Smooth muscle cell (in vitro differentiated cells): ENCODE results near the gene DIAPH1. TPM values are rescaled to one million over a fixed set of nuclear protein-coding genes. Genes with fewer than 3 reads are reported as not detected.

Experiments used
- DNase-seq: peaks from one replicate; lab custom pipeline; 2025; ENCODE audit not compliant: unreplicated experiment; lab: John Stamatoyannopoulos, UW
- H2AFZ ChIP-seq: fragments of 200-600 bp; sonication (generic); 2 replicates; pipeline ENCODE4 v1.6.0; 2016; ENCODE audit warnings: antibody characterized with exemption, low read depth, mild to moderate bottlenecking
- H3F3A ChIP-seq: fragments of 200-600 bp; sonication (generic); 2 replicates; pipeline ENCODE4 v1.6.0; 2017; ENCODE audit warnings: antibody characterized with exemption, low read depth
- H3K27ac ChIP-seq: fragments of 200-600 bp; sonication (generic); 2 replicates; pipeline ENCODE4 v1.5.1; 2016; ENCODE audit warnings: low read depth, mild to moderate bottlenecking
- H3K27me3 ChIP-seq: fragments of 200-600 bp; sonication (generic); 2 replicates; pipeline ENCODE4 v1.6.1; 2016; ENCODE audit warnings: low read depth, mild to moderate bottlenecking
- H3K36me3 ChIP-seq: fragments of 200-600 bp; sonication (generic); 2 replicates; pipeline ENCODE4 v1.5.1; 2016; ENCODE audit warnings: low read depth
- H3K4me1 ChIP-seq: fragments of 200-600 bp; sonication (generic); 2 replicates; pipeline ENCODE4 v1.5.1; 2016; ENCODE audit warnings: low read depth
- H3K4me2 ChIP-seq: fragments of 200-600 bp; sonication (generic); 2 replicates; pipeline ENCODE4 v1.6.0; 2016; ENCODE audit warnings: mild to moderate bottlenecking
- H3K4me3 ChIP-seq: fragments of 200-600 bp; sonication (generic); 2 replicates; pipeline ENCODE4 v1.5.1; 2016; ENCODE audit warnings: mild to moderate bottlenecking
- H3K79me2 ChIP-seq: fragments of 200-600 bp; sonication (generic); 2 replicates; pipeline ENCODE4 v1.6.0; 2016; ENCODE audit warnings: low read depth, mild to moderate bottlenecking
- H3K9ac ChIP-seq: fragments of 200-600 bp; sonication (generic); 2 replicates; pipeline ENCODE4 v1.6.0; 2016; ENCODE audit warnings: low read depth
- H3K9me3 ChIP-seq: fragments of 200-600 bp; sonication (generic); replicated peaks from 2 replicates; pipeline ENCODE4 v1.5.1; 2016; ENCODE audit warnings: low read depth
- H4K20me1 ChIP-seq: fragments of 200-600 bp; sonication (generic); 2 replicates; pipeline ENCODE4 v1.6.0; 2016; ENCODE audit warnings: low read depth
- WGBS: methylation state at CpG from one replicate; pipeline ENCODE4 v1.1.7; 2016; ENCODE audit warnings: low lambda C conversion rate; 5-methylcytosine and 5-hydroxymethylcytosine counted together
- polyA plus RNA-seq: library from polyadenylated mRNA; unstranded; fragments of >200 nt; fragmentation: Nextera tagmentation; extraction: Ambion mirVana; gene quantifications from 2 replicates; pipeline ENCODE4 v1.2.1, GENCODE V29; 2016
- total RNA-seq: library from RNA; depleted of rRNA; stranded (reverse); fragments of >200 nt; gene quantifications from 2 replicates; pipeline ENCODE4 v1.2.3, GENCODE V29; 2014
- TF ChIP-seq, protein P1 (sequence below): fragments of 200-600 bp; sonication (generic); IDR thresholded peaks from 2 replicates; pipeline ENCODE4 v1.5.1; 2017; ENCODE audit warnings: borderline replicate concordance, mild to moderate bottlenecking, antibody characterized with exemption; ENCODE audit not compliant: insufficient read depth, poor library complexity, severe bottlenecking

DIAPH1 gene
- total and polyA plus RNA-seq, 2 experiments from 2014 or later = 15.4 to 26.7 TPM

DNA sequence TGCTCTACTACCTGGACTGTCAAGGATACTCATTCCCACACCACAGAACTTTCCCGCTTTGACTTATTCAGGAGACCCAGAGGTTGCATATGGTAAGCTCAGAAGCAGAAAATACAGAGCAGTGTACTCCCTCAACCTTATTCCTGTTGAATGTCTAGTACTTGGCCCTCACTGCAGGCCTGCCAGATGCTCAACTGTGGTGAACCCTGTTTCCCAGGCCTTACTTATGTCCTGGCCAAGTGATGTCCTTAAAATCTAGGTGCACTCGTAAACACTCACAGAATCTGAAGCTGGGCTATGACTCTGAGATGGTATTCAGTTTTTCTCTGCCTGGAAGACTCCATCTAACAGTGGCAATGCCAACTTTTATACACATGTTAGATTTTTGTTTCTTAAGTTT, 21.0 kb downstream of the DIAPH1 start:
- Histone ChIP-seq H3K36me3 (no peaks in the 10 kb centered on the region), H3K79me2 (peaks cover 70% of the 10 kb centered on the region), H3K4me1 (no peaks in the 10 kb centered on the region), H3K4me2 (no peak overlapping the region), H3K27me3 (no peaks in the 10 kb centered on the region), H3F3A (no peaks in the 10 kb centered on the region), H3K4me3 (no peak overlapping the region), H3K9ac (no peak overlapping the region), H3K27ac (no peak overlapping the region), H3K9me3 (no peaks in the 10 kb centered on the region), H4K20me1 (peaks cover 20% of the 10 kb centered on the region), H2AFZ (no peak overlapping the region)
- no peak for DNase-seq
- TF ChIP-seq, protein P1, sequence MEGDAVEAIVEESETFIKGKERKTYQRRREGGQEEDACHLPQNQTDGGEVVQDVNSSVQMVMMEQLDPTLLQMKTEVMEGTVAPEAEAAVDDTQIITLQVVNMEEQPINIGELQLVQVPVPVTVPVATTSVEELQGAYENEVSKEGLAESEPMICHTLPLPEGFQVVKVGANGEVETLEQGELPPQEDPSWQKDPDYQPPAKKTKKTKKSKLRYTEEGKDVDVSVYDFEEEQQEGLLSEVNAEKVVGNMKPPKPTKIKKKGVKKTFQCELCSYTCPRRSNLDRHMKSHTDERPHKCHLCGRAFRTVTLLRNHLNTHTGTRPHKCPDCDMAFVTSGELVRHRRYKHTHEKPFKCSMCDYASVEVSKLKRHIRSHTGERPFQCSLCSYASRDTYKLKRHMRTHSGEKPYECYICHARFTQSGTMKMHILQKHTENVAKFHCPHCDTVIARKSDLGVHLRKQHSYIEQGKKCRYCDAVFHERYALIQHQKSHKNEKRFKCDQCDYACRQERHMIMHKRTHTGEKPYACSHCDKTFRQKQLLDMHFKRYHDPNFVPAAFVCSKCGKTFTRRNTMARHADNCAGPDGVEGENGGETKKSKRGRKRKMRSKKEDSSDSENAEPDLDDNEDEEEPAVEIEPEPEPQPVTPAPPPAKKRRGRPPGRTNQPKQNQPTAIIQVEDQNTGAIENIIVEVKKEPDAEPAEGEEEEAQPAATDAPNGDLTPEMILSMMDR = no peak
- WGBS = 96% methylated on average over 2 of the region's 2 CpGs

DNA sequence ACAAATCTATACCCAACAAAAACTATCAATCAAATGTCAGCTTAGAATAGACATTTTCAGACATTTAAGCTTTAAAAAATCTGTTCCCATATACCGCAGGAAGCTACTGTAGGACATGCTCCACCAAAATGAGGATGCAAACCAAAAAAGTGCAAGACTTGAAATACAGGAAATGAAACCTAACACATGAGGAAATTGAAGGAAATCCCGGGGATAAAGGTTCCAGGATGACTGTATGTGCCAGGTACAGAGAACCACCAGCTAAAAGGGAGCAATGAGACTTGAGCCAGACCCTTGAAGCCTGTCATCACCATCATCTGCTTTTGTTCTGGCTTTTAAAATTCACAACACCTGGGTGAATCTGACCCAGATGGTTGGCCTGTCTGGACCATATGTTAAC, 21.4 kb downstream of the DIAPH1 start:
- DNase-seq = no peak
- WGBS = 96% methylated on average over 2 of the region's 2 CpGs

DNA sequence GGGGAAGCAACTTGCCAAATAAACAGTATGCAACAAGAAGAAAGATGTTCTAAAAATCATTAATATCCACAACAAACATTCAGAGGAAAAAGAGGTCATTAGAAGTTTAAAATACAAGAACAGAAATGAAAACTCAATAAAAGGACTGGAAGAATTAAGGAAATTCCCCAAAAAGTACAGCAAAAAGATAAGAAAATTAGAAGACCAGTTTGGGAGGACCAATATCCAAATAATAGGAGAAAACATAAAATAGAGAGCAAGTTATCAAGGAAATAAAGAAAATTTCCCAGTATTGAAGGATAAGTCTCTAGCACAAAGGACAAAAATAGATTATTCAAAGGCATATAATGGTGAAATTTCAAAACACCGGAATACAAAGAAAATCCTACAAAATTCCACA, 21.9 kb downstream of the DIAPH1 start:
- no peak overlapping the region for H2AFZ ChIP-seq
- no peak overlapping the region for H3K27ac ChIP-seq
- H3F3A ChIP-seq = no peaks in the 10 kb centered on the region
- H4K20me1 ChIP-seq = peaks cover 25% of the 10 kb centered on the region
- WGBS = 94% methylated on average over 1 of the region's 1 CpG
- H3K4me3 ChIP-seq = no peak overlapping the region
- H3K4me2 ChIP-seq = no peak overlapping the region
- DNase-seq = no peak
- no peak overlapping the region for H3K9ac ChIP-seq
- TF ChIP-seq, protein P1 = no peak
- H3K4me1 ChIP-seq = no peaks in the 10 kb centered on the region
- H3K27me3 ChIP-seq = no peaks in the 10 kb centered on the region
- peaks cover 60% of the 10 kb centered on the region for H3K79me2 ChIP-seq
- no peaks in the 10 kb centered on the region for H3K9me3 ChIP-seq
- H3K36me3 ChIP-seq = no peaks in the 10 kb centered on the region

More for the DNA sequence above, 21.4 kb downstream of the DIAPH1 start:
- Histone ChIP-seq H3K4me1 (no peaks in the 10 kb centered on the region), H3K27me3 (no peaks in the 10 kb centered on the region), H4K20me1 (peaks cover 22% of the 10 kb centered on the region), H3K9me3 (no peaks in the 10 kb centered on the region), H3K79me2 (peaks cover 66% of the 10 kb centered on the region), H2AFZ (no peak overlapping the region), H3F3A (no peaks in the 10 kb centered on the region), H3K4me3 (no peak overlapping the region), H3K9ac (no peak overlapping the region), H3K4me2 (no peak overlapping the region), H3K27ac (no peak overlapping the region), H3K36me3 (no peaks in the 10 kb centered on the region)
- TF ChIP-seq, protein P1 = no peak

DNA sequence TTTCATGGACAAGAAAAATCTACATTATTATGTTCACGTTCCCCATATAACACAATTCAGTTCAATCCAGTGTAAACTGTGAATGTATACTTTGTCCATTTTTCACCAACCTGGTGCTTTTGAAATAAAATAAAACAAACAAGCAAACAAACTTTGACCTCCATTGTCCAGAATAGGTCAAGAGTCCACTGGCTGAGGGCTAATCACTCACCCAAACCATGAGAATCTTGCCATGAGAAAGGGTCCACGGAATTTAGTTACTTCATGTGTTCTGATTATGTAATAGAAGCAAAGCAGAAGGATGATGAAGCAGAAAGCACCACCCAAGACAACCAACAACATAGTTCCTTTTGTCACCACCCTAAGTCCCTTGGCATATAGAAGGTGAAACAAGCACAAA, 28.7 kb downstream of the DIAPH1 start:
- no peak overlapping the region for H3K27ac ChIP-seq
- peaks cover 48% of the 10 kb centered on the region for H4K20me1 ChIP-seq
- peaks cover 16% of the 10 kb centered on the region for H3K79me2 ChIP-seq
- no peaks in the 10 kb centered on the region for H3K9me3 ChIP-seq
- DNase-seq = no peak
- no peak overlapping the region for H3K9ac ChIP-seq
- H3K4me1 ChIP-seq = no peaks in the 10 kb centered on the region
- no peaks in the 10 kb centered on the region for H3K36me3 ChIP-seq
- no peaks in the 10 kb centered on the region for H3K27me3 ChIP-seq
- TF ChIP-seq, protein P1 = no peak
- WGBS = 97% methylated on average over 2 of the region's 2 CpGs
- no peaks in the 10 kb centered on the region for H3F3A ChIP-seq
- H3K4me3 ChIP-seq = no peak overlapping the region
- H2AFZ ChIP-seq = no peak overlapping the region
- H3K4me2 ChIP-seq = no peak overlapping the region
